Measurements from ENCODE around the gene FTCD.

The FTCD gene

DNA sequence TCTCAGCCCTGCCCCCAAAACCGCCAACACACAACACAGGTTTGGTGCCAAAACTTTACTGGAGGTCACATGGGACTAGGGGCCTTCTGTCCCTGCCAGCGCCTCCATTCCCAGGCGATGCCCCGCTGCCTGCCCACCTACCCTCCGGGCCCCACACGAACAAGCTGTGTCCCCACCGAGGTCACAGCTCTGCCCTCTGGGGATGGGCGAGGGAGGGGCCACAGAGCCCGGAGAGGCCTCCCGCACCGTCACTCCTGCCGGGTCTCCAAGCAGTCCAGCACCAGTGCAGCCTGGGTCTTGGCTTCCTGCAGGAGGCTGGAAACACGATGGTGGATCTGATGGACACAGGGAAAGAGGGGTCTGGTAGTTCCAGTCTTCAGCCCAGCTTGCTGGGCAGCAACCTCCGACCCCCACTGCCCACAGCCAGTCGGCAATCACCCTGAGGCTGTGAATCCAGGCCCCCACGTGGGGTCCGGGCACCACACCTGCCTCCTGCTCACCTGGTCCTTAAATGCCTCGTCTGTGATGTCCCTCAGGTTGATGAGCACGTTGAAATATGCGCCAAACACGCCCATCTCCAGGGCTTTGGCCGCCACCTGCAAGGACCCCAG is 18.5 kb downstream of the FTCD start:
- FAIRE-seq: no peak

DNA sequence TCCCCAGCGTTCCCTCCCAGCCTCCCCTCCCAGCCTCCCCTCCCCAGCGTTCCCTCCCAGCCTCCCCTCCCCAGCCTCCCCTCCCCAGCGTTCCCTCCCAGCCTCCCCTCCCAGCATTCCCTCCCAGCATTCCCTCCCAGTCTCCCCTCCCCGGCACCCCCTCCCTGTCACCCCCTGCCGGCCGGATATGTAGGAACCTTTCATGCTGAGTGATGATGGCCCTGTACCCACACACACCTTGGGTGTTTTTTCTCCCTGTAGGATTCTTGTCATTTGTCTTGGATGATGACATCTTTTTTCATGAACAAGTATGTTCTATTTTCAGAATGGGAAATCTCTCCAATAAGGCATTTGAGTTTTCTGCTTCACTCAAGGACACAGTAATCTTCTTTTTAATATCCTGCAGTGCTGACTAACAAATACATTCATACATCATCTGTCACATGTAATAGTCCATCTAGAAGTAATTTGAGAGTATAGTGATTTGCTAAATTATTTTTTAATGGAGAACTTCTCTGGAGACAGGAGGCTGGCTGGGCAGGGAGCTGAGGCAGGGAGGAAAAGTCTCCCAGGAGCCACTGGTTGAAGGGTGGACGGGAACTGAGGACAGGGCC is 19.5 kb downstream of the FTCD start:
- no peak for FAIRE-seq

DNA sequence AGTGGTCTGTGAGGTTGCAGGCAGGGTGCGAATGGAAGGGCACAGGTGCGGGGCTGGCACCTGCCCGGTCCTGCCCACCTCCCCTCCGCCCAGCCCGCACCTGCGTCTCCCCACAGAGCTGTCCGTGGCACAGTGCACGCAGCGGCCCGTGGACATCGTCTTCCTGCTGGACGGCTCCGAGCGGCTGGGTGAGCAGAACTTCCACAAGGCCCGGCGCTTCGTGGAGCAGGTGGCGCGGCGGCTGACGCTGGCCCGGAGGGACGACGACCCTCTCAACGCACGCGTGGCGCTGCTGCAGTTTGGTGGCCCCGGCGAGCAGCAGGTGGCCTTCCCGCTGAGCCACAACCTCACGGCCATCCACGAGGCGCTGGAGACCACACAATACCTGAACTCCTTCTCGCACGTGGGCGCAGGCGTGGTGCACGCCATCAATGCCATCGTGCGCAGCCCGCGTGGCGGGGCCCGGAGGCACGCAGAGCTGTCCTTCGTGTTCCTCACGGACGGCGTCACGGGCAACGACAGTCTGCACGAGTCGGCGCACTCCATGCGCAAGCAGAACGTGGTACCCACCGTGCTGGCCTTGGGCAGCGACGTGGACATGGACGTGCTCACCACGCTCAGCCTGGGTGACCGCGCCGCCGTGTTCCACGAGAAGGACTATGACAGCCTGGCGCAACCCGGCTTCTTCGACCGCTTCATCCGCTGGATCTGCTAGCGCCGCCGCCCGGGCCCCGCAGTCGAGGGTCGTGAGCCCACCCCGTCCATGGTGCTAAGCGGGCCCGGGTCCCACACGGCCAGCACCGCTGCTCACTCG is 23.3 kb downstream of the FTCD start:
- FAIRE-seq: no peak

DNA sequence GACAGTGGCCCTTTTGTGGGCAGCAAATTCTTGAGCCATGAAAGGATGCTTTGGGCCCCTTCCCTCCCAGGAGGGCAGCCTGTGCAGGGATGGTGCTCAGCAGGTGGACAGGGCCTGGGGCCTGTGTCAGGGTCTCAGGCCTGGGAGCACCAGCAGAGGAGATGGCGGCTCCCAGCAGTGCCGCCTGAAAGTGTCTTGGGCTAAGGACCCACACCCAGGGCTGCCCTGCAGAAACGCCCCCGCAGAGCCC is 23.9 kb downstream of the FTCD start:
- FAIRE-seq: no peak

DNA sequence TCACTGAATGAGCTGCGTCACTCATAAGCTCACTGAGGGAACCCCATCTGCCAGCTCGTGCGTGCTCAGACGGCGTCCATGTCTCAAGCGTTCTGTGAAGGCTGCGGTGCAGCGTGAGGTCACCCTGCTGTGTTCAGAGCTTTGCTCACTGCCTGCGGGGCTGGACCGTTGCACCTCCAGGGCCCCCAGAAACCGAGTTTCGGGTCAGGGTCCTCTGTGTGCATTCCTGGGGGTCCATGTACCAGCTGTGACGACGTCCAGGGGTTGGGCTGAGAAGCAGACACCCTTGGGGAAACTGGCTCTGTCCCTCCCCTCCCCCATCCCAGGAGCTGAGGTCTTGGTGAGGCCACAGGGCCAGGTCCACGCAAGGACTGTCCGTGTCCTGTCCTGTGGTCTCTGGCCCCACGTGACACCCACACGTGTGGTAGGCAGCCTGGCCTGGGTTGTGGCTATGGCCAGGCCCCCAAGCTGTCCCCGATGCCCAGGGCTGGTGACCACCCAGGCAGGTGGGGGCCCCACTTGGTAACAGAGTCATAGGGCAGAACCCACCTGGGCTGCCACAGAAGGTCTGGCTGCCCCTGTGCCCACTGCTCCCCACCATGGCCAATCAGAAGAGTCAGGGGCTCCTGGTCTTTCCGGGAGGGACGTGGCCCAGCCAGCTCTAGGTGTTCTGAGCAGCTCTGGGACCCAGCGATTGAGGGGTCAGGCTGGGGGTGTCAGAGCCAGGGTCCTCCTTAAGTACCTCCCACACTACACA is 24.4 kb downstream of the FTCD start:
- FAIRE-seq: no peak

DNA sequence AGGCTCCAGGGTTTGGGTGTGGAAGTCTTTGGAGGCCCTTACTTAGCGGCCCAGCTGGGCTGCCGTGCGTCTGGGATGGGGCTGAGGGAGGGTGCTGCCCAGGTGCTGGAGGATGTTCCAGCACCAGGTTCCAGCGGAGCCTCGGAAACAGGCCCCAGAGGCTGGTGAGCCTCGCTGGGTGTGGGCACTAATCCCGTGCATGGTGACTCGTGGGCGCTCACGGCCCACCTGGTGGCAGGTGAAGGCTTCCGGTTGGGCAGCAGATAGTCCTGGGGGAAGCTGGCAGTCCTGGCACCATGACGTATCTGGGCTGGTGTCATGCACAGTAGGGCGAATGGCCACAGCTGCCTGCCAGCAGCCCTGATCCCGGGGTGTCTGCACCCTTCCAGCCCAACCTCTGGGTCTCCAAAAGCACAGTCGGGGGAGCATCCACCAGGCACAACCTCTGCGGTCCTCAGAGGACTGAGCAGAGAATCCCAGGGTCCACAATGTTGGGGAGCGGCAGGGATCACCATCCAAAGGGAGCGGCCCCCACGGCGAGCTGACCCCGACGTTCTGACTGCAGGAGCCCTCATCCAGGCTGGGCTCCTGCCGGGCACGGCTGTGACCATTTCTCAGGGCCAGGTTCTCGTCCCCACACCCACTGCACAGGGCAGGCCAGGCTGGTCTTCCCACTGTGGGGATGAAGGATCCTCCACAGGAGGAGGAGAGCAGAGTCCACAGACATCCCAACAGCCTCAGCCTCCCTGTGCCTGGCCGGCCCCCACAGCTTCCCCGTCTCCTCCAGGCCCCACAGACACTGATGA is 25.3 kb downstream of the FTCD start:
- FAIRE-seq: no peak

DNA sequence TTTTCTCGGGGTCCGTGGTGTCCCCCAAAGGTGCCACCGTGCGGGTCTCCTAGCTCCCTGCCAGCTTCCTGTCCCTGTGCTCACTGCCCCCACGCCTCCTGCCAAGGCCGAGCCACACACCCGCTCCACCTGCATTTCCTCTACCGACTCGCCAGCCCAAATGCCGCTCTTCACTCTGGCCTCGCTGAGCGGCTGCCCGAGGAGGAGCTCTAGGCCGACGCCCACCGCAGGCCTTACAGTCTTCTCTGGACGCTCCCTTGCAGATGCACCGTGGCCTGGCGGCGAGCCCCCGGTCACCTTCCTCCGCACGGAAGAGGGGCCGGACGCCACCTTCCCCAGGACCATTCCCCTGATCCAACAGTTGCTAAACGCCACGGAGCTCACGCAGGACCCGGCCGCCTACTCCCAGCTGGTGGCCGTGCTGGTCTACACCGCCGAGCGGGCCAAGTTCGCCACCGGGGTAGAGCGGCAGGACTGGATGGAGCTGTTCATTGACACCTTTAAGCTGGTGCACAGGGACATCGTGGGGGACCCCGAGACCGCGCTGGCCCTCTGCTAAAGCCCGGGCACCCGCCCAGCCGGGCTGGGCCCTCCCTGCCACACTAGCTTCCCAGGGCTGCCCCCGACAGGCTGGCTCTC is 26.3 kb downstream of the FTCD start:
- FAIRE-seq: no peak

DNA sequence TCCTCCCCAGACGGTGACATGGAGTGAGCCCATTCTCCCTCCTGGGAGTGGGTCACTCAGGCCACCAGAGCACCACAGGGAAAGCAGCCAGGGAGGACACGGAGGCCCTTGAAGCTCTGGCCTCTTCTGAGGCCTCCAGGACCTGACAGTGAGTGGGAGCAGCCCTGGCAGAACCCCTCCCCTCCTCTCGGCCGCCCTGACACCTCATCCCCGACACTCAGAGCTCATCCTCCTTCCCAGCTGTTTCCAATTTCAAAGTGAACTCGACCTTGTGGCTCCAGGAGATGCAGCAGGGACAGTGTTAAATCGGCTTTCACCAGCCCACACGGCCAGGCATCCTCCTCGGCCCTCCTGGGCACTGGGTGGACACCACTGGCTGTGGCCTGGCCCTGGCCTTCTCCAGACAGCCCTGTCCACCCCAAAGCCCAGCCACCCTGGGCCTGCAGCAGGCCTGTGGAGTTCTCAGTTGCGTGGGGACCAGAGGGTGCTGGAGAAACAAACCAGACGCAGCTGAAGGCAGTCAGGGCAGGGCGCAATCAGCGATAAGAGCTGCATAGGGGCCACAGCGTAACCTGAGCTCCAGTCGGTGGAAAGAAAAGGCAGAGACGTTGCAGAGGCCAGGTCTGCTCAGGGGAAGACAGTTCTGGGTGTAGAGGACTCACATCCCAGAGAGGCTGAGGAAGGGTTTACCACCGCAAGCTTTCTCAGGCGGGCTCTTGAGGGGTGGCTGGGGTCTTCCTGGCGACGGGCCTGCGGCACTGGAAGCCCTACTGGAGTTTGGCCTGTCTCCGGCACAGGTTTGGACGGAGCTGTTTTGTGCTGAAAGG is 27.1 kb downstream of the FTCD start:
- FAIRE-seq: no peak

- no peak for FAIRE-seq
Measured at GRCh38 chr21:46127239-46128105, 27.9 kb downstream of the FTCD start.

DNA sequence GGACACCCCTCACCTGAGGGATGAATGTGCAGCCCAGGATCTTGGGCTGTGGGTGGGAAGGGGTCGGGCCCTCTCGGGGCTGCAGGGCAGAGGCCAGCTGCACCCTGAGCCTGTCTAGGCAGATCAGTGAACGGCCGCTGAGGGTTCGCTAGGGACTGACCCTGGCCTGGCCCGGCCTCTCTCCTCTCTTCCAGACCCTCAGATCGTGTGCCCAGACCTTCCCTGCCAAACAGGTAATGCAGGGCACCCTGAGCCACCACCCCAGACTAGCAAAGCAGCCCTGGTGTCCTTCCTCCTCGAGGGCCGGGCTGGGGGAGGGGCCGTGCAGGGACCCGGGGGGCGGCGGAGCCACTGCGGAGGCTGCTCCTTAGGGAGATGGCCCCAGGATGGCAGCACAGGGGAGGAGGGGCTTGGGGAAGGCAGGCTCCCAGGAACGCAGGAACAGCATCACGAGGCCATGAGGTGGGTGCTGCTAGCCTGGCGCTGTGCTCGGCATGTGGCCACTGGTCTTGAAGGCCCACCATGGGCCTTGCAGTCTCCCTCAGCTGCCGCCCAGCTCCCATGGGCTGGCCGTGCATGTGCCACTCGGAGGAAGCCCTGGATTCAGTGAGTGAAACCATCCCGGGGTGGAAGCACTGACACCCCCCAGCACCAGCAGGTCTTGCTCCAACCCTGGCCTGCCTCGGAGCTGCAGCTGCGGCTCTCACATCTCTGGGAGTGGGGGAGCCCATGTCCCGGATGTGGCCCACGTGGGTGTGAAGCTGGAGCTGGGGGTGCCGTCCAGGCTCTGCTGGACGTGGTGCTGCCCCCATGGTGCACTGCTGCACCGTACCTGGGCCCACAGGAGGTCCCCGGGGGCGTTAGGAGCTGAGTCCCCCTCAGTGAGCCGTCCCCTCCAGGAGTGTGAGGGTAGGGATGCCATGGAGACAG is 28.8 kb downstream of the FTCD start:
- FAIRE-seq: no peak

DNA sequence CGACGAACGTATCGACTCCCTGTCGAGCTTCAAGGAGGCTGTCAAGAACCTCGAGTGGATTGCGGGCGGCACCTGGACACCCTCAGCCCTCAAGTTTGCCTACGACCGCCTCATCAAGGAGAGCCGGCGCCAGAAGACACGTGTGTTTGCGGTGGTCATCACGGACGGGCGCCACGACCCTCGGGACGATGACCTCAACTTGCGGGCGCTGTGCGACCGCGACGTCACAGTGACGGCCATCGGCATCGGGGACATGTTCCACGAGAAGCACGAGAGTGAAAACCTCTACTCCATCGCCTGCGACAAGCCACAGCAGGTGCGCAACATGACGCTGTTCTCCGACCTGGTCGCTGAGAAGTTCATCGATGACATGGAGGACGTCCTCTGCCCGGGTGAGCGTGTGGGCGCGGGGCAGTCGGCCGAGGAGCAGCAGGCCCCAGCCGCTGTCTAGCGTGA is 29.5 kb downstream of the FTCD start:
- no peak for FAIRE-seq

DNA sequence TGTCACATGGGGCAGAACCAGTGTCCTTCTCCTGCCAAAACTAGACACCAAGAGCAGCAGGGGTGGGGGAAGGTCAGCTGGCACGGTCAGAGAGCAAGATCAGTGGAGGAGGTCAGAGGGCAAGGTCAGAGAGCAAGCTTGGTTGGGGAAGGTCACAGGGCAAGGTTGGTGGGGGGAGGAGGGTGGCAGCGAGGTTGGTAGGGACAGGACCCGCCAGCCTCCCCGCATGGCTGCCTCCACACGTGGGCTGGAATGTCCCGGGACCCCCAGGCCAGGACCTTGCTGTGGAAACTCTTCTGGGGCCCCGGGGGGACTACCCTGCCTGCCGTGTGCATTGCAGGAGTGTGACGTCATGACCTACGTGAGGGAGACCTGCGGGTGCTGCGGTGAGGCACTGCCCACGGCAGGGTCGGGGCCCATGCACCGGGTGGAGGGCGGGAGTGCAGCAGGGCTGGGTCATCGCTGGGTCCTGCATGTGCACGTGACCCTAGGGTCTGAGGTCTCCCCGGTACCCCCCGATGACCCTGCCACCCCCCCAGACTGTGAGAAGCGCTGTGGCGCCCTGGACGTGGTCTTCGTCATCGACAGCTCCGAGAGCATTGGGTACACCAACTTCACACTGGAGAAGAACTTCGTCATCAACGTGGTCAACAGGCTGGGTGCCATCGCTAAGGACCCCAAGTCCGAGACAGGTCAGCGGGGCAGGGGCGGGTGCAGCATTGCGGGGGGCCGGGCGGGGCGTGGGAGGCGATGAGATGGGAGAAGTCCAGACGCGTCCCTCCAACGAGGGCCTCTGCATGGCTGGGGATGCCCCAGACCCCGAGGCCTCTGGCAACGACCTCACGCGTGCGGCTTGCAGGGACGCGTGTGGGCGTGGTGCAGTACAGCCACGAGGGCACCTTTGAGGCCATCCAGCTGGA is 30.2 kb downstream of the FTCD start:
- no peak for FAIRE-seq

DNA sequence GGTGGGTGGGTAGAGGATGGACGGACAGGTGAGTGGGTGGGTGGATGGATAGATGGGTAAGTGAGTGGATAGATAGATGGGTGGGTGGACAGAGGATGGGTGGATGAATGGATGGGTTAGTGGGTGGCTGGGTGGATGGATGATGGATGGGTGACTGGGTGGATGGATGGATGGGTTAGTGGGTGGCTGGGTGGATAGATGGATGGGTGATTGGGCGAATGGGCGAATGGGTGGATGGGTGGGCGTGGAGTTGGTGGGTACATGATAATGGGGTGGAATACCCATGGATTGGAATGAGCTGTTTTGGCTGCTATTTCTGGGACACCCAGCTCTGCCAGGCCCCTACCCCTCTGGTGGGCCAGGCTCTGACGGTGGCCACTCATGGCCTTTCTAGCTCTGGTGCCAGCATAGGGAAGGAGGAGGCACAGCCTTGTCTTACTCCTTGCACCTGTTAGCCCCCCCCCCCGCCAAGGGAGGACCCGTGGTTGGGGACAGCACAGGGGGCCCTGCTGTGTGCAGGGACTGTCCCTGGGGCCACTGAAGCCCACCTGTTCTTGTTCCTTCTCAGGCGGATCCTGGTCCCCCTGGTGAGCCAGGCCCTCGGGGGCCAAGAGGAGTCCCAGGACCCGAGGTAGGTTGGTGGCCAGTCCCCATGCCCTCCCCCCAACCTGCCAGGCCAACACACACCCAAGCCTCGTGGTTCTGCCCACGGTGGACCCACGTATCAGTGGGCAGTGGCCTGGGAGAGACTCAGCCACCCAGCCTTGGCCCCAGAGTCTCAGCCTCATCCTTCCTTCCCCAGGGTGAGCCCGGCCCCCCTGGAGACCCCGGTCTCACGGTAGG is 31.1 kb downstream of the FTCD start:
- FAIRE-seq: no peak

GRCh38 chr21:46122758-46123683 is 32.4 kb downstream of the FTCD start:
- FAIRE-seq: no peak

DNA sequence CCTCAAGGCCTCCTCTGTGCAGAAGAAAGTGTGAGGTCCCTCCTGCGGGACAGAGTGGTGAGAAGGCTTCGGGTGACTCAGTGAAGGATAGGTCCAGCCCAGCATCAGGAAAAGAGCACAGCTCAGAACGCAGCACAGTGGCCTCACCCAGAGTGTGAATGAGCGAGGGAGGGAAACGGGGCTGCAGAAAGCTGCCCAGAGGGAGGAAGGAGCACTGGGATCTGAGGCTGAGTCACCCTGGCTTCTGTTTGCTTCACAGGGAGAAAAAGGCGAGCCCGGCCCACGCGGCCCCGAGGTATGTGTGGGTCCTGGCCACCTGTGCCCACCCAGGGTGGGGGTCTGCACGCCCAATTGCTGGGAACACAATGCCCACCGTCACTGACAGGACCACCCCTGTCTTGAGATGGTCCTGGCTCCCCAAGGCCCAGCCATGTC is 33.1 kb downstream of the FTCD start:
- FAIRE-seq: no peak
